MM.1S (cell line): ENCODE data around the gene ATPAF2.

Experiments
- EZH2 ChIP-seq: fragments of 300-600 bp; sonication (generic); optimal IDR thresholded peaks from 2 replicates; pipeline ENCODE3; 2017; ENCODE audit warnings: low read depth, mild to moderate bottlenecking, antibody characterized with exemption, low read length, mixed read lengths
- EZH2phosphoT487 ChIP-seq: fragments of 300-600 bp; sonication (generic); IDR thresholded peaks from 2 replicates; pipeline ENCODE4 v1.6.1; 2018; ENCODE audit warnings: antibody characterized with exemption, low read length
- TF ChIP-seq, protein P1 (sequence below): fragments of 300-600 bp; sonication (generic); IDR thresholded peaks from 2 replicates; pipeline ENCODE4 v1.5.1; 2016; ENCODE audit warnings: antibody characterized with exemption, low read length, mixed read lengths

- TF ChIP-seq, protein P1, sequence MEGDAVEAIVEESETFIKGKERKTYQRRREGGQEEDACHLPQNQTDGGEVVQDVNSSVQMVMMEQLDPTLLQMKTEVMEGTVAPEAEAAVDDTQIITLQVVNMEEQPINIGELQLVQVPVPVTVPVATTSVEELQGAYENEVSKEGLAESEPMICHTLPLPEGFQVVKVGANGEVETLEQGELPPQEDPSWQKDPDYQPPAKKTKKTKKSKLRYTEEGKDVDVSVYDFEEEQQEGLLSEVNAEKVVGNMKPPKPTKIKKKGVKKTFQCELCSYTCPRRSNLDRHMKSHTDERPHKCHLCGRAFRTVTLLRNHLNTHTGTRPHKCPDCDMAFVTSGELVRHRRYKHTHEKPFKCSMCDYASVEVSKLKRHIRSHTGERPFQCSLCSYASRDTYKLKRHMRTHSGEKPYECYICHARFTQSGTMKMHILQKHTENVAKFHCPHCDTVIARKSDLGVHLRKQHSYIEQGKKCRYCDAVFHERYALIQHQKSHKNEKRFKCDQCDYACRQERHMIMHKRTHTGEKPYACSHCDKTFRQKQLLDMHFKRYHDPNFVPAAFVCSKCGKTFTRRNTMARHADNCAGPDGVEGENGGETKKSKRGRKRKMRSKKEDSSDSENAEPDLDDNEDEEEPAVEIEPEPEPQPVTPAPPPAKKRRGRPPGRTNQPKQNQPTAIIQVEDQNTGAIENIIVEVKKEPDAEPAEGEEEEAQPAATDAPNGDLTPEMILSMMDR, result no peak
- TF ChIP-seq EZH2phosphoT487 (no peak), EZH2 (no peak)
Measured at GRCh38 chr17:17998934-17999333, 40.0 kb downstream of the ATPAF2 start.
